HCT116 (cell line): ENCODE results near the gene KRTAP10-11. TPM values are rescaled to one million over a fixed set of nuclear protein-coding genes. Genes with fewer than 3 reads are reported as not detected.

Experiments
- ATAC-seq: fragments of 200-7000 bp; cut with Tn5 transposase; 2 replicates; pipeline ENCODE4 v1.9.1; 2020; ENCODE audit warnings: mild to moderate bottlenecking, moderate library complexity
- BruUV-seq: library from RNA; stranded (reverse); fragments of 400-500 nt; replicated peaks from 2 replicates; lab custom pipeline; 2021; lab: Mats Ljungman, UMichigan
- CTCF ChIA-PET: fragments of 300-600 bp; sonication (Branson Sonifier 250); formaldehyde crosslinking; loops from one replicate; lab custom pipeline; 2021; ENCODE audit warnings: antibody characterized with exemption; lab: Charles Lee
- POLR2A ChIA-PET: fragments of 300-600, 350-600 bp; sonication (Branson Sonifier 250); formaldehyde crosslinking; loops from one replicate; lab custom pipeline; 2021; ENCODE audit warnings: antibody characterized with exemption; lab: Charles Lee
- RAD21 ChIA-PET, 2 experiments: fragments of 300-600 bp; sonication (Branson Sonifier 250); formaldehyde crosslinking; loops; one replicate each; lab custom pipeline; 2023; ENCODE audit warnings: low total read pairs in 2 of 2; ENCODE audit not compliant: uncharacterized antibody in 2 of 2, unreplicated experiment in 2 of 2, low non-redundant PET in 1 of 2; lab: Charles Lee
- DNase-seq: peaks from one replicate; pipeline ENCODE4 v3.0.0-alpha.2; 2010; ENCODE audit warnings: low read depth, low spot score
- H2AFZ ChIP-seq: fragments of 200-600 bp; shearing (Covaris generic), sonication (generic); 2 replicates; pipeline ENCODE4 v1.6.1; 2017; ENCODE audit warnings: low read depth, mixed run types, mixed read lengths, antibody characterized with exemption, low read length; ENCODE audit not compliant: poor library complexity, severe bottlenecking
- H3K27ac ChIP-seq: 2 replicates; pipeline ENCODE4 v1.5.1; 2012; ENCODE audit warnings: low read depth, low read length
- H3K27me3 ChIP-seq: fragments of 200-600 bp; sonication (generic); 2 replicates; pipeline ENCODE4 v1.6.1; 2016; ENCODE audit warnings: mixed run types, low read length, mixed read lengths; ENCODE audit not compliant: insufficient read depth
- H3K36me3 ChIP-seq, 2 experiments: fragments of 200-500 bp in 1 of 2; fragments of 200-600 bp in 1 of 2; sonication (Bioruptor generic) in 1 of 2; sonication (generic) in 1 of 2; 2 replicates each; pipeline versions ENCODE4 v1.5.1 to v1.6.1; 2014 to 2016; ENCODE audit warnings: low read length in 2 of 2, inconsistent platforms in 1 of 2, mixed read lengths in 1 of 2, mixed run types in 1 of 2; ENCODE audit not compliant: insufficient read depth in 2 of 2, control insufficient read depth in 1 of 2
- H3K4me1 ChIP-seq, 2 experiments: fragments of 200-600 bp in 1 of 2; sonication (generic) in 1 of 2; 2 replicates each; pipeline versions ENCODE4 v1.5.1 to v1.6.1; 2012 to 2017; ENCODE audit warnings: low read length in 2 of 2, inconsistent platforms in 1 of 2, mild to moderate bottlenecking in 1 of 2, mixed read lengths in 1 of 2, mixed run types in 1 of 2, moderate library complexity in 1 of 2; ENCODE audit not compliant: insufficient read depth in 2 of 2, control insufficient read depth in 1 of 2
- H3K4me2 ChIP-seq: fragments of 200-600 bp; sonication (generic); 2 replicates; pipeline ENCODE4 v1.6.1; 2017; ENCODE audit warnings: mixed run types, low read length, mixed read lengths
- H3K4me3 ChIP-seq, 2 experiments: fragments of 200-600 bp in 1 of 2; sonication (generic) in 1 of 2; replicated peaks in 1 of 2; 2 replicates each; pipeline ENCODE4 v1.5.1; 2011 to 2016; ENCODE audit warnings: low read length in 2 of 2, control low read depth in 1 of 2, low read depth in 1 of 2, mild to moderate bottlenecking in 1 of 2, mixed read lengths in 1 of 2, mixed run types in 1 of 2
- H3K79me2 ChIP-seq: fragments of 200-600 bp; sonication (generic); 2 replicates; pipeline ENCODE4 v1.6.1; 2017; ENCODE audit warnings: mild to moderate bottlenecking, mixed run types, low read length, moderate library complexity, mixed read lengths; ENCODE audit not compliant: insufficient read depth
- H3K9ac ChIP-seq: fragments of 200-600 bp; sonication (generic); 2 replicates; pipeline ENCODE4 v1.6.1; 2016; ENCODE audit warnings: low read length, mixed read lengths
- H3K9me2 ChIP-seq: fragments of 200-600 bp; sonication (generic), shearing (Covaris generic); 2 replicates; pipeline ENCODE4 v1.6.1; 2017; ENCODE audit warnings: mixed run types, mild to moderate bottlenecking, moderate library complexity; ENCODE audit not compliant: insufficient read depth
- H3K9me3 ChIP-seq, 2 experiments: fragments of 200-500 bp in 1 of 2; fragments of 200-600 bp in 1 of 2; sonication (Bioruptor generic) in 1 of 2; sonication (generic) in 1 of 2; 2 replicates each; pipeline ENCODE4 v1.6.1; 2014 to 2017; ENCODE audit warnings: low read length in 2 of 2, mixed read lengths in 2 of 2, inconsistent platforms in 1 of 2, low read depth in 1 of 2, mild to moderate bottlenecking in 1 of 2, mixed run types in 1 of 2, moderate library complexity in 1 of 2; ENCODE audit not compliant: control insufficient read depth in 1 of 2, insufficient read depth in 1 of 2
- H4K20me1 ChIP-seq: fragments of 200-600 bp; sonication (generic), shearing (Covaris generic); 2 replicates; pipeline ENCODE4 v1.6.1; 2017; ENCODE audit warnings: mixed run types, mild to moderate bottlenecking, moderate library complexity; ENCODE audit not compliant: insufficient read depth
- CBX3 ChIP-seq: IDR thresholded peaks from 2 replicates; pipeline ENCODE4 v1.6.1; 2012; ENCODE audit warnings: low read depth
- CEBPB ChIP-seq: IDR thresholded peaks from 2 replicates; pipeline ENCODE4 v1.6.1; 2012; ENCODE audit warnings: low read depth
- EGR1 ChIP-seq: IDR thresholded peaks from 2 replicates; pipeline ENCODE4 v1.6.1; 2012; ENCODE audit warnings: low read depth
- ELF1 ChIP-seq: IDR thresholded peaks from 2 replicates; pipeline ENCODE4 v1.6.1; 2012; ENCODE audit warnings: low read depth, borderline replicate concordance
- EZH2phosphoT487 ChIP-seq: fragments of 200-600 bp; IDR thresholded peaks from 2 replicates; pipeline ENCODE4 v1.6.1; 2018; ENCODE audit warnings: antibody characterized with exemption, borderline replicate concordance
- FOSL1 ChIP-seq: IDR thresholded peaks from 2 replicates; pipeline ENCODE4 v1.6.1; 2012; ENCODE audit warnings: low read depth
- JUND ChIP-seq: IDR thresholded peaks from 2 replicates; pipeline ENCODE4 v1.6.1; 2012
- POLR2A ChIP-seq: IDR thresholded peaks from 2 replicates; pipeline ENCODE4 v1.7.0; 2011; ENCODE audit warnings: borderline replicate concordance; ENCODE audit not compliant: insufficient read depth, insufficient read length; ENCODE audit errors: extremely low read depth
- POLR2AphosphoS5 ChIP-seq: IDR thresholded peaks from 2 replicates; pipeline ENCODE4 v1.6.1; 2011; ENCODE audit warnings: mild to moderate bottlenecking, low read depth, low read length, moderate library complexity
- SP1 ChIP-seq: IDR thresholded peaks from 2 replicates; pipeline ENCODE4 v1.6.1; 2012; ENCODE audit warnings: low read depth
- SRF ChIP-seq: IDR thresholded peaks from 2 replicates; pipeline ENCODE4 v1.6.1; 2012; ENCODE audit warnings: low read depth
- TCF7L2 ChIP-seq: IDR thresholded peaks from 2 replicates; pipeline ENCODE4 v1.7.0; 2011; ENCODE audit warnings: borderline replicate concordance, inconsistent platforms; ENCODE audit not compliant: insufficient read depth, insufficient read length; ENCODE audit errors: extremely low read depth
- ZNF274 ChIP-seq: fragments of 200-500 bp; sonication (Bioruptor generic); IDR thresholded peaks from 2 replicates; pipeline ENCODE4 v1.6.1; 2014; ENCODE audit warnings: mild to moderate bottlenecking, low read depth, low read length, inconsistent platforms
- intact Hi-C: fragments of 100-400 bp; cut with micrococcal nuclease; formaldehyde crosslinking; loops from 2 replicates; pipeline ENCODE4 v1.10.0; 2022
- total RNA-seq: library from RNA; stranded (reverse); gene quantifications from one replicate; pipeline ENCODE4 v1.2.1, GENCODE V29; 2021; ENCODE audit not compliant: unreplicated experiment
- TF ChIP-seq, protein P1 (sequence below): IDR thresholded peaks from 2 replicates; pipeline ENCODE4 v1.6.1; 2012; ENCODE audit warnings: low read depth
- TF ChIP-seq, protein P2 (sequence below), 3 experiments: fragments of 200-600 bp in 1 of 3; sonication (generic) in 1 of 3; IDR thresholded peaks in 2 of 3; conservative IDR thresholded peaks in 1 of 3; 2 replicates each; pipeline ENCODE4 v1.5.1; 2012 to 2017; ENCODE audit warnings: low read depth in 2 of 3, low read length in 2 of 3, antibody characterized with exemption in 1 of 3, borderline replicate concordance in 1 of 3, control low read depth in 1 of 3, mild to moderate bottlenecking in 1 of 3, mixed read lengths in 1 of 3, mixed run types in 1 of 3, moderate library complexity in 1 of 3; ENCODE audit not compliant: insufficient read depth in 1 of 3
- TF ChIP-seq, protein P3 (sequence below): IDR thresholded peaks from 2 replicates; pipeline ENCODE4 v1.6.1; 2012
- TF ChIP-seq, protein P4 (sequence below): IDR thresholded peaks from 2 replicates; pipeline ENCODE4 v1.6.1; 2012

KRTAP10-11 gene
- total RNA-seq, 1 experiment from 2014 or later = not detected

DNA sequence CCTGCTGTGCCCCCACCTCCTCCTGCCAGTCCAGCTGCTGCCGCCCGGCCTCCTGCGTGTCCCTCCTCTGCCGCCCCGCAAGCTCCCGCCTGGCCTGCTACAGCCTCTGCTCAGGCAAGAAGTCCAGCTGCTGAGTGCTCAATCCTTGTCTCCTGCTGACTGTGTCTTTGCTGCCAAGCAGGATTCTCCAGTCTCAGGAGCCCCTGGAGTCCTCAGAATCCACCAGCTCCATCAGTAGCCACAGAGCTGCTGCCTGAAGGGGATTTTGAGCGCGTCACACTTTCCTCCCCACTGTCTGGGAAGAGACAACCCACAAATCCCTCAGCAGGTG lies 973 bp downstream of the KRTAP10-11 start:
- ChIA-PET RAD21 (no interaction called here), CTCF (no interaction called here), POLR2A (no interaction called here)
- intact Hi-C loops = no loop called here
- Histone ChIP-seq H3K9ac (no peak overlapping the region), H3K4me3 (no peak overlapping the region), H3K9me2 (no peaks in the 10 kb centered on the region), H3K4me2 (no peak overlapping the region), H3K9me3 (peaks cover 6 to 17% of the 10 kb centered on the region in 2 experiments; a peak in 2 of 4 replicates), H3K27me3 (no peaks in the 10 kb centered on the region), H3K36me3 (no peaks in the 10 kb centered on the region), H2AFZ (no peak overlapping the region), H3K4me1 (no peaks in the 10 kb centered on the region), H3K79me2 (no peaks in the 10 kb centered on the region), H3K27ac (no peak overlapping the region), H4K20me1 (no peaks in the 10 kb centered on the region)
- no TSS peak for BruUV-seq
- DNase-seq (no peak), ATAC-seq (no peak)
- no peak for TF ChIP-seq EGR1
- TF ChIP-seq, protein P1, sequence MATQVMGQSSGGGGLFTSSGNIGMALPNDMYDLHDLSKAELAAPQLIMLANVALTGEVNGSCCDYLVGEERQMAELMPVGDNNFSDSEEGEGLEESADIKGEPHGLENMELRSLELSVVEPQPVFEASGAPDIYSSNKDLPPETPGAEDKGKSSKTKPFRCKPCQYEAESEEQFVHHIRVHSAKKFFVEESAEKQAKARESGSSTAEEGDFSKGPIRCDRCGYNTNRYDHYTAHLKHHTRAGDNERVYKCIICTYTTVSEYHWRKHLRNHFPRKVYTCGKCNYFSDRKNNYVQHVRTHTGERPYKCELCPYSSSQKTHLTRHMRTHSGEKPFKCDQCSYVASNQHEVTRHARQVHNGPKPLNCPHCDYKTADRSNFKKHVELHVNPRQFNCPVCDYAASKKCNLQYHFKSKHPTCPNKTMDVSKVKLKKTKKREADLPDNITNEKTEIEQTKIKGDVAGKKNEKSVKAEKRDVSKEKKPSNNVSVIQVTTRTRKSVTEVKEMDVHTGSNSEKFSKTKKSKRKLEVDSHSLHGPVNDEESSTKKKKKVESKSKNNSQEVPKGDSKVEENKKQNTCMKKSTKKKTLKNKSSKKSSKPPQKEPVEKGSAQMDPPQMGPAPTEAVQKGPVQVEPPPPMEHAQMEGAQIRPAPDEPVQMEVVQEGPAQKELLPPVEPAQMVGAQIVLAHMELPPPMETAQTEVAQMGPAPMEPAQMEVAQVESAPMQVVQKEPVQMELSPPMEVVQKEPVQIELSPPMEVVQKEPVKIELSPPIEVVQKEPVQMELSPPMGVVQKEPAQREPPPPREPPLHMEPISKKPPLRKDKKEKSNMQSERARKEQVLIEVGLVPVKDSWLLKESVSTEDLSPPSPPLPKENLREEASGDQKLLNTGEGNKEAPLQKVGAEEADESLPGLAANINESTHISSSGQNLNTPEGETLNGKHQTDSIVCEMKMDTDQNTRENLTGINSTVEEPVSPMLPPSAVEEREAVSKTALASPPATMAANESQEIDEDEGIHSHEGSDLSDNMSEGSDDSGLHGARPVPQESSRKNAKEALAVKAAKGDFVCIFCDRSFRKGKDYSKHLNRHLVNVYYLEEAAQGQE = no peak
- no peak for TF ChIP-seq SRF
- no peak for TF ChIP-seq EZH2phosphoT487
- TF ChIP-seq, protein P2, sequence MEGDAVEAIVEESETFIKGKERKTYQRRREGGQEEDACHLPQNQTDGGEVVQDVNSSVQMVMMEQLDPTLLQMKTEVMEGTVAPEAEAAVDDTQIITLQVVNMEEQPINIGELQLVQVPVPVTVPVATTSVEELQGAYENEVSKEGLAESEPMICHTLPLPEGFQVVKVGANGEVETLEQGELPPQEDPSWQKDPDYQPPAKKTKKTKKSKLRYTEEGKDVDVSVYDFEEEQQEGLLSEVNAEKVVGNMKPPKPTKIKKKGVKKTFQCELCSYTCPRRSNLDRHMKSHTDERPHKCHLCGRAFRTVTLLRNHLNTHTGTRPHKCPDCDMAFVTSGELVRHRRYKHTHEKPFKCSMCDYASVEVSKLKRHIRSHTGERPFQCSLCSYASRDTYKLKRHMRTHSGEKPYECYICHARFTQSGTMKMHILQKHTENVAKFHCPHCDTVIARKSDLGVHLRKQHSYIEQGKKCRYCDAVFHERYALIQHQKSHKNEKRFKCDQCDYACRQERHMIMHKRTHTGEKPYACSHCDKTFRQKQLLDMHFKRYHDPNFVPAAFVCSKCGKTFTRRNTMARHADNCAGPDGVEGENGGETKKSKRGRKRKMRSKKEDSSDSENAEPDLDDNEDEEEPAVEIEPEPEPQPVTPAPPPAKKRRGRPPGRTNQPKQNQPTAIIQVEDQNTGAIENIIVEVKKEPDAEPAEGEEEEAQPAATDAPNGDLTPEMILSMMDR (IDR thresholded peaks at IDR 0.05 in 2 of 3, conservative IDR thresholded peaks at IDR 0.05 in 1 of 3; ENCODE audit: borderline replicate concordance in 1 of 3, insufficient read depth in 1 of 3, low read depth in 2 of 3, low read length in 2 of 3) = no peak
- no peak for TF ChIP-seq ELF1
- no peak for TF ChIP-seq TCF7L2
- no peak for TF ChIP-seq POLR2A
- TF ChIP-seq, protein P3, sequence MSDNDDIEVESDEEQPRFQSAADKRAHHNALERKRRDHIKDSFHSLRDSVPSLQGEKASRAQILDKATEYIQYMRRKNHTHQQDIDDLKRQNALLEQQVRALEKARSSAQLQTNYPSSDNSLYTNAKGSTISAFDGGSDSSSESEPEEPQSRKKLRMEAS = no peak
- no peak for TF ChIP-seq CEBPB
- TF ChIP-seq SP1 = no peak
- TF ChIP-seq CBX3 = no peak
- TF ChIP-seq POLR2AphosphoS5 = no peak
- TF ChIP-seq, protein P4, sequence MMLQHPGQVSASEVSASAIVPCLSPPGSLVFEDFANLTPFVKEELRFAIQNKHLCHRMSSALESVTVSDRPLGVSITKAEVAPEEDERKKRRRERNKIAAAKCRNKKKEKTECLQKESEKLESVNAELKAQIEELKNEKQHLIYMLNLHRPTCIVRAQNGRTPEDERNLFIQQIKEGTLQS = no peak
- TF ChIP-seq ZNF274 = no peak
- no peak for TF ChIP-seq JUND
- no peak for TF ChIP-seq FOSL1
